Measurements from ENCODE around the gene UAP1.

Gene UAP1

DNA sequence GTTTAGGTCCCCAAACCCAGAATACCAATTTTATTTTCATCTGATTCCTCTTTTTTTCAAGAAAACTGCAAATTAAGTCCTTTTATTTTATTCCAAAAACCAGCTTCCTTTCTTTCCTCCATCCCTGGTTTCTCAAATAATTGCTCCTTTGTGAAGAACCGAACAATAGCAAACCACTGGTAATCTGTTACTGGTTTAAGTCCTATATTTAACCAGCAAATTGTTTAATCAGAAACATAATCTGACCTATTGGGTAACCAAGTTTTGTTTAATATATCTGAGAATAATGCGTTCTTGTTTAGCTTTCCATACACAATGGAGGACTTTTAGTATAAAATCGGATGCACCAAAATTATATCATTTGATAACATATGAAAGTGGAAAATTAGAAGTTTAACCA lies 57.6 kb downstream of the UAP1 start:
- DNase-seq = no peak

DNA sequence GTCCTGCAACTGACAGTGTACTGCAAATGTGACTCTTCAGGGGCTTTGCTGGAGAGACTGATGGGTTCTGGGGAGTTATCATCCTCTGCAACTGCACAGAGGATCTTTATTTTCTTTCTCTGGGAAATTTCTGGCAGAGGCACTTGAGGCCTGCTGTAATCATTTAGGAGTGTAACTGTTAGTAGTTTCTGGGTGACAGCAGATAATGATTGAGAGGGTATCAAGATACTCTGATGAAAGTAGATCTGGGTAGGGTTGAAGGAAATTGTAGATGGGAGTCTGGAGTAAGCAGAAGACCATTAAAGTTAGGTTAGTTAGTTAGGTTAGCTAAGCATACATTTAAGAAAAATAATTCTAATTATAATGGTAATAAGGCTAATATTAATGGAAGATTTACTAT lies 59.7 kb downstream of the UAP1 start:
- DNase-seq = no peak

DNA sequence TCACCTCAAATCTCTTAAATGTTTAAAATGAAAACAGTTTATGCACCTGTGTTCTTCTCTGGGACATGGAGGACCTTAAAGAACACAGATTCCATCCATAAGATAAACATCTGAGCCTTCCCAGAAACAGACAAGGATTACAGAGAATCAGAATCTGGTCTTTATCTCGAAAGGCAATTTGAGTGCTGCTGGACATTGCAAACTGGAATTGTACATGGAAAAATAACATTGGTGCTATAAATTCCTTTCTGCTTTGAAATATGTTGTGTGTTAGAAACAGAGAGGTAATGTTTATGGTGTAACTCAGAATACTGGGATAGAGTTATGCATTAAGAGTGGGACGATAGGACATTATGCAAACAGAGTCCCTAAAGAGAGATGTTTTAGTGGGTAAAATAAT lies 64.2 kb downstream of the UAP1 start:
- no peak for DNase-seq

DNA sequence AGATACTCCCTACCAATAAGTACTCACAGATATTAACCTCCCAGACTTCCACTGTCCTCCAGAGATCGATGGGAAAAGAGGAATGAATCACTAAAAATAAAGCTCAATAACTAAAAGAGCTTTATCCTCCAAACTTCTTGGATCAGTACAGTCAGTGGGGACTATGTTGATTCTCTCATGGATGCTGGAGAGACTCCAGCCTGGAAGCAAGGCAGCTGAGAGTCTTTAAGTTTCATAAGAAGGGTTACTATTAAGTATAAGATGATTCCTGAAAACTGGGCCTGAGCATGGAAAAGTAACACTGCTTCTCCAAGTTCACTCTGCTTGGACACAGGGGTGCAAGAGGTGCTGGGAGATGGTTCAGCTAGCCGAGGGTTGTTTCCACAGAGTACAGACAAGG lies 64.6 kb downstream of the UAP1 start:
- DNase-seq = no peak

GRCh38 chr1:162626761-162627160 lies 65.2 kb downstream of the UAP1 start:
- no peak for DNase-seq

DNA sequence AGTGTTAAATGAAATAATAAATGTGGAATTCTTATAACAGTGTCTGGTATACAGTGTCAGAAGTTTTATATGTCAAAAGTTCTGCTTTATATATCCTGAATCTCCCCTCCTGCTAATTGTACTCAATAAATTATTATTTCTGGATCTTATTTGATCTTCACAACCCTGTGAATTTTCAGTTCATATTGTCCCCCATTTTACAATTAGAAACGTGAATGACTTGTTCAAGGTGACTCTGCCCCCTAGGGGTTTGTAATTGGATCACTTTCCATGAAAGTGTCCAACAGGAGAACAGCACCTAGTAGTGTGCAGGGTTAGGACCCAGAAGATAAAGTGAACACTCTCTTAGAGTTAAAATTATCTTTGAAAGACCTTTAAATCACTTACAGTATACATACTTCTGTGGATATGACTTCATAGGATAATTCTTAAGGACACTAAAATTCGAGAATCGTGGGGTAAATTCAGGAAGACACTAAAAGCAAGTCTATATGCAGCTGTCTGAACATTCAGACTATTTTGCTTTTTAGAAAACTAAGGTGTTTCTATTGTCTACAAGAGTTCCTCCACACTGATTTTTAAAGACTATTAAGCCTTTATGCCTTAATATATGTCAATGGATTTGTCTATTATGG lies 66.3 kb downstream of the UAP1 start:
- DNase-seq = no peak

DNA sequence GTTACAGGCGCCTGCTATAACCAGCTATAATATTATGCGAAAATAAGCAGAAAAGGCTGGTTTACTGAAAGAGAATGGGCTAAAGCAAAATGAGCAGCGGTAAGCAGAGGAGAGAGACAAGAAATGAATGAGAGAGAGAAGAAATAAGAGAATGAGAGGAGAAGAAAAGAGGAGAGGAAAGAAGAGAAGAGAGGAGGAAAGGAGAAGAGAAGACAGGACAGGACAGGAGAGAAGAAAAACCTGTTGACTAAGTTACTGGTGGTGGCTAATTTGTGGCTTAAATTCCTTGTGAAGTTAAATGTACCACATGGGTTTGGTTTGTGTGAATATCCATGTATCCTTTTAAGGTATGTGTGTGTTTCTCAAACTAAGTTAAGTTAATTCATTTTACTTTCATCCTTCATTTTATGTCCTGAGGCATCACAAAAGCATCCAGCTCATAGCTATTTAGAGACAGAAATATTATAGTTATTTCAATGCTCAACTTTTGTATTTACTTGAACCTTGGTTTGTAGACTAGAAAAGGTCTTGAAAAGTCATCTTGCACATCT lies 67.6 kb downstream of the UAP1 start:
- DNase-seq = no peak

DNA sequence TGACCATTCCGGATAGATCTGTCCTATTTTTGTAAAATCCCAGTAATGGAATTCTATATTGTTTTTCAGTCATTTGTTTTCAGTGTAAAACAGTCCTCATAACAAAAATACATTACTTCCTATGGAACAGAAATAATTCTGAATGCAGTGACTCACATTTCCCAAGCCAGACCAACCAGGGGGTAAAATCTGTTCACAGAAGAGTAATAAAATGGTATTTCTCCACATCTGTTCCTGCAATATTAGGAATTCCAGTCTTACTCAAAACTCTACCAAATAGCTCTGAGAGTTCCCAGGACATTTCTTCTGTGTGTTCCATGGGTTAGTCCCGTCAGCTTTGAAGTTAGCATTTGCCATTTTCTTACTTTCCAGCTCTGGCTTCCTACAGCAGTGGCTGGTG lies 68.1 kb downstream of the UAP1 start:
- DNase-seq = no peak

DNA sequence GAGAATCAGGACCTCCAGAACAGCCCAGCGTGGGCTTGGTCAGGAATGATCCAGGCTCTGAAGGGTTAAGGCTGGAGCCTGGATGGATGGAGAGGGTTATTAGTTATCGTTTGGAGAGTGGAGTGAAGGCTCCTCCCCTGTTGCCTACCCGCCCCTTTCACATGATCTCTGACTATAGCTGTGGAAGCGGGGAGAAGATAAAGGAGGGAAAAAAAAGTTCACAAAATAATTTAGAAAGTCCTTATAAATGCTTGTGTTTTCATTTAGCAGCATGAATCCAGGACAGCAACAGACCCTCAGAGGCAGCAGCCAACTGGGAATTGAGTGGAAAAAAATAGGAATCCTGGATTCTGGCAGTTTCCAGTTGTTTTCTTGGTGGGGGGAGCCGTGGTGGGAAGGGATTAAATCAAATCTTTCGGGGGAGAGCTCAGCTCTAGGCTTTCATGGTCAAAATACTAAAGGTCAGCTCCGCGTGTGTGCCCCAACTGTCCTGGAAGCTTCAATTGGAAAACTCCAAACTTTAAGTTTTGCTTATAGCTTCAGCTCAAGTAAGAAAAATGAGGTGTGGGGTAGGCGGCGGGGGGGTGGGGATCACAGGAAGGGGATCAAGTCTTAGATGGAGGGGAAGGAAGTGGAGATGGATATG lies 70.1 kb downstream of the UAP1 start:
- DNase-seq = no peak

DNA sequence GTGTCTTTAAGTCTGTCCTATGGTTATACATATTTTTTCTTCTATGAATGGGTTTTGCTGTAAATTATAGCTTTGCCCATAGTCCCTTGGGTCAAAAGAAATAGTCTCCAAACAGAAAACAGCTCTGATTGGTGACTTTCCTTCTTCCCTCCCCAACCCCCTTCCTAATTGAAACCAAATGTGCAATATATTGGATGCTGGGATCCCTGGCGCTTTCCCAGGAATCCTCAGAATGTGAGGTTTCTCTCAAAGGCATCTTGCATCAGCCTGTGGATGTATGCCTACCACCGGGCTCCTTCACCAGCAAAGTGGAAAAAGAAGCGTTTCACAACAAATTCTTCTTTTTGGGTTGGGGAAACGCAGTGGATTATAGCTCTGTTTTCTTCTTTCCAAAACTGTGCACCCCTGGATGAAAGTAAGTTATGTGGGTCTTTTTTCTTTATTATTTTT lies 70.7 kb downstream of the UAP1 start, which contains the start of gene DDR2:
DDR2 (plus strand) TSS at position 248 of the 450 bp plus-strand sequence. CDS start 86,600 bp downstream, outside the sequence.
- DNase-seq = no peak

- DNase-seq = no peak
Observed at GRCh38 chr1:162632698-162633080, 71.2 kb downstream of the UAP1 start.

GRCh38 chr1:162633081-162633762 lies 71.7 kb downstream of the UAP1 start:
- DNase-seq = no peak

- no peak for DNase-seq
Observed at GRCh38 chr1:162635418-162635817, 73.9 kb downstream of the UAP1 start.

DNA sequence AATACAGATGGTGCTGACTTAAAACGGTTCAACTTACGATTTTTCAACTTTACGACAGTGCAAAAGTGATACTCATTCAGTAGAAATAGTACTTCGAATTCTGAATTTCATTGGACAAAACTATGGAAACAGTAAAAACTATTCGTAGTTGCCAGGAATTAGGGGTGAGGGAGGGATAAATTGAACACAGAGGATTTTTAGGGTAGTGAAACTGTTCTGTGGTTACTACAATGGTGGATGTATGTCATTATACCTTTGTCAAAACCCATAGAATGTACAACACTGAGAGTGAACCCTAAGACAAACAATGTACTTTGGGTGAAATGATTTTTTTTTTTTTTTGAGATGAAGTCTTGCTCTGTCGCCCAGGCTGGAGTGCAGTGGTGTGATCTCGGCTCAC lies 78.2 kb downstream of the UAP1 start:
- DNase-seq = no peak

DNA sequence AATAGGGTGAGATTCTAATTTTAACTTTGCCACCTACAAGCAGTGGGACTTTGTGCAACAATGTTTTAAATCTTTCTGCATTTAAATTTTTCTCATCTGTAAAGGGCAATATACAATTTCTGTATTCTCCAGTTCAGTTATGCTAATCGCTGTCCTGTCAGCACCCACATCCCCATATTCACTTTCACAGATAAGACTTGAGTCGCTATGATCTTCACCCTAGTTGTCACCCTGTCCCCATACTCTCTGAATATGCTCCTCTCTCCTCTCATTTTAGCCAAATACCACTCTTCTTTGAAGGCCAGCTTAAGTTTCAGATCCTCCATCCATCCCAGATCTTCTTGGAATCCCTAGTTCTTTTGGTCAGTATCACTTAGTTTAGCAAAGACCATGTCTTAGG lies 79.6 kb downstream of the UAP1 start:
- no peak for DNase-seq

DNA sequence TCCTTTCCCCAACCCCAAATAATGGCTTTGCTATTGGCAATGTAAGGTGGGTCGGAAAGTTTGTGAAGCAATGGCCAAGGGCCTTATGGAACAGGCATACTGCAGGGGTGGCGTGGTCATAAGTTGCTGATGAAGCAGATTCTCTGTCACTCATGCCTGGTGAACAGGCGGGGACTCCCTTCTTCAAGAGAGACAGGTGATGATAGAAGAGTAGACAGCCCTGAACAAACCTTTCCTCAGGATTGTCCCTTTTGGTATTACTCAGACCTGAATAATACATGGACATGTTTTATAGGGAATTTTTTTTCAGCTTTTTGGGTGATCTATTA lies 83.4 kb downstream of the UAP1 start:
- no peak for DNase-seq

DNA sequence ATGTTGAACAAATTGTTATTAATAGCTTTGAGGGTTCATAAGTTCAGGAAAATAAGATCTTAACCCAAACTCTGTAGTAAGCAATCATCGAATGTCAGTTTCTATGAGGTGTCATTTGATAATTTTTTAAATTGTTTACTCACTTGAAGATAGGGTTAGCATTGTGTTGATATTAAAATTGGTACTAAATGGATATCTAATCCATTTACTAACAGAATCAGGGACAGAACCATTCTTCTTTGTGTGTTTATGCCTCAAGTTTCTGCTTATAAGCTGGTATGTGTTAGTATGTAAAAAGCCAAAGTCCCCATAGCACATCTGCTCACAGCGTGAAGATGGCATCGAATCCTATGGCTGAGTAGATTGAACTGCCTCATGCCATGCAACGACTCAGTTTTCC lies 84.1 kb downstream of the UAP1 start:
- DNase-seq = no peak

GRCh38 chr1:162649583-162649982 lies 88.1 kb downstream of the UAP1 start:
- DNase-seq = no peak
